GM12874 (cell line): Measurements from ENCODE around the gene SELENOO.

ENCODE experiments used
- CTCF ChIP-seq: IDR thresholded peaks from 2 replicates; pipeline ENCODE4 v1.5.1; 2011; ENCODE audit warnings: low read depth, mild to moderate bottlenecking, control low read depth, low read length, moderate library complexity; ENCODE audit not compliant: insufficient read depth

Gene SELENOO

GRCh38 chr22:50170453-50171318 lies 30.1 kb upstream of the SELENOO start, which contains the start of gene PANX2:
PANX2 (plus strand) TSS chr22:50170731; CDS start chr22:50170731, 0 bp downstream.
- TF ChIP-seq CTCF, result no peak

GRCh38 chr22:50171319-50171964 lies 29.4 kb upstream of the SELENOO start:
- no peak for TF ChIP-seq CTCF

- TF ChIP-seq CTCF, result no peak
These were observed 28.8 kb upstream of the SELENOO start for GRCh38 chr22:50171965-50172421.

GRCh38 chr22:50173311-50173982 lies 27.4 kb upstream of the SELENOO start:
- TF ChIP-seq CTCF, result no peak

- no peak for TF ChIP-seq CTCF
These were observed 26.8 kb upstream of the SELENOO start for GRCh38 chr22:50173983-50174355.

- no peak for TF ChIP-seq CTCF
These were observed 26.2 kb upstream of the SELENOO start for GRCh38 chr22:50174382-50175190.
